WTC11 (cell line): ENCODE results near the gene TBRG4.

Experiments
- ETV6 ChIP-seq: sonication (generic); formaldehyde crosslinking; IDR thresholded peaks from 2 replicates; pipeline ENCODE4 v1.8.1; 2022; ENCODE audit warnings: mild to moderate bottlenecking, missing genetic modification reagents
- NFYB ChIP-seq: sonication (generic); formaldehyde crosslinking; conservative IDR thresholded peaks from 2 replicates; pipeline ENCODE4 v1.8.0; 2022; ENCODE audit warnings: low read depth, missing genetic modification reagents
- ZNF263 ChIP-seq: sonication (generic); formaldehyde crosslinking; IDR thresholded peaks from 2 replicates; pipeline ENCODE4 v1.8.1; 2022; ENCODE audit warnings: low read depth, mild to moderate bottlenecking, moderate library complexity, missing genetic modification reagents
- TF ChIP-seq, protein P1 (sequence below): fragments of 200-600 bp; IDR thresholded peaks from 2 replicates; pipeline ENCODE4 v1.8.0; 2022; ENCODE audit warnings: antibody characterized with exemption
- TF ChIP-seq, protein P2 (sequence below): sonication (generic); formaldehyde crosslinking; IDR thresholded peaks from 2 replicates; pipeline ENCODE4 v1.8.0; 2022; ENCODE audit warnings: missing genetic modification reagents
- TF ChIP-seq, protein P3 (sequence below): sonication (generic); formaldehyde crosslinking; conservative IDR thresholded peaks from 2 replicates; pipeline ENCODE4 v1.8.1; 2022; ENCODE audit warnings: mild to moderate bottlenecking, missing genetic modification reagents
- TF ChIP-seq, protein P4 (sequence below): sonication (generic); formaldehyde crosslinking; IDR thresholded peaks from 2 replicates; pipeline ENCODE4 v1.8.1; 2022; ENCODE audit warnings: low read depth, missing genetic modification reagents, borderline replicate concordance
- TF ChIP-seq, protein P5 (sequence below): sonication (generic); formaldehyde crosslinking; IDR thresholded peaks from 2 replicates; pipeline ENCODE4 v1.8.1; 2022; ENCODE audit warnings: mild to moderate bottlenecking, missing genetic modification reagents, moderate library complexity, borderline replicate concordance
- TF ChIP-seq, protein P6 (sequence below): sonication (generic); formaldehyde crosslinking; IDR thresholded peaks from 2 replicates; pipeline ENCODE4 v1.8.1; 2022; ENCODE audit warnings: mild to moderate bottlenecking, moderate library complexity, missing genetic modification reagents

DNA sequence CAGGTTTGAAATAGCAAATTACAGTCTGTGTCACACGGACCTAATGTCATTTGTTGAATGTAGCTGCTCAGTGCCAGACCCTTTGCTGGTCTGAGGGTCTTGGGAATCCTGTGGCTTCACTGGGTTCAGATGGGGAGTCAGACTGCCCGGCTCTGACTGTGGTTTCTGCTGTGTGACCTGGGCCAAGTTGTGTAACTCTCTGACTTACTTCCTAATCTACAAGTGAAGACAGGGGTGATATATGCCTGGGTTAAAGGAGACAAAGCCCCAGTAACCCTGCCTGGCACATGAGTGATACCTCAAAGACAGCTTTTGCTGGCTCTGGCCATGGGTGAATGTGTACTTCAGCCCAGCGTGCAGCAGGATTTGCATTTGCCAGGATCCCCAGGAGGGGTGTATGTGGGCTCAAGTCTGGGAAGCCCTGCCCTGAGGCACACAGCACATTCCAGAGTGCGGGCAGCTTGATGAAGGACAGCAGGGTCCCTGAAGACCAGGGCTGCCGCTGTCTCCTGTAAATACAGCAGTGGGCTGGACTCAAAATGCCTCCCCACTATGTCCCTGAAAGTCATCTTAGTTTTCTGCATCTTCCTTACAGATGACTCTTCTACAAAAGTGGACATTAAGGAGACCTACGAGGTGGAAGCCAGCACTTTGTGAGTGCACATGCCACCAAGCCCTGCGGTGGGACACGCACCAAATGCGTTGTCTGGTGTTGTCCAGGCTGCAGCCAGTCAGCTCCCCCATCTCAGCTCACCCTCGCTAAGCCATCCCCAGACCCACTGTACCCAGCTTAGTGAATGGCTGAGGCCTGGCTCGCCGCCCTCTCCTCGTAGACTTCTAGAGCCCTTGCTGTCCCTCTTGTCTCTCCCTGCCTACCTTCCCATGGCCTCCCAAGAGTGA lies 39.1 kb downstream of the TBRG4 start:
- TF ChIP-seq ZNF263 (CRISPR knock-in tag) = no peak
- TF ChIP-seq NFYB (CRISPR knock-in tag) = no peak
- TF ChIP-seq, protein P1, sequence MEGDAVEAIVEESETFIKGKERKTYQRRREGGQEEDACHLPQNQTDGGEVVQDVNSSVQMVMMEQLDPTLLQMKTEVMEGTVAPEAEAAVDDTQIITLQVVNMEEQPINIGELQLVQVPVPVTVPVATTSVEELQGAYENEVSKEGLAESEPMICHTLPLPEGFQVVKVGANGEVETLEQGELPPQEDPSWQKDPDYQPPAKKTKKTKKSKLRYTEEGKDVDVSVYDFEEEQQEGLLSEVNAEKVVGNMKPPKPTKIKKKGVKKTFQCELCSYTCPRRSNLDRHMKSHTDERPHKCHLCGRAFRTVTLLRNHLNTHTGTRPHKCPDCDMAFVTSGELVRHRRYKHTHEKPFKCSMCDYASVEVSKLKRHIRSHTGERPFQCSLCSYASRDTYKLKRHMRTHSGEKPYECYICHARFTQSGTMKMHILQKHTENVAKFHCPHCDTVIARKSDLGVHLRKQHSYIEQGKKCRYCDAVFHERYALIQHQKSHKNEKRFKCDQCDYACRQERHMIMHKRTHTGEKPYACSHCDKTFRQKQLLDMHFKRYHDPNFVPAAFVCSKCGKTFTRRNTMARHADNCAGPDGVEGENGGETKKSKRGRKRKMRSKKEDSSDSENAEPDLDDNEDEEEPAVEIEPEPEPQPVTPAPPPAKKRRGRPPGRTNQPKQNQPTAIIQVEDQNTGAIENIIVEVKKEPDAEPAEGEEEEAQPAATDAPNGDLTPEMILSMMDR = no peak
- TF ChIP-seq, protein P2, sequence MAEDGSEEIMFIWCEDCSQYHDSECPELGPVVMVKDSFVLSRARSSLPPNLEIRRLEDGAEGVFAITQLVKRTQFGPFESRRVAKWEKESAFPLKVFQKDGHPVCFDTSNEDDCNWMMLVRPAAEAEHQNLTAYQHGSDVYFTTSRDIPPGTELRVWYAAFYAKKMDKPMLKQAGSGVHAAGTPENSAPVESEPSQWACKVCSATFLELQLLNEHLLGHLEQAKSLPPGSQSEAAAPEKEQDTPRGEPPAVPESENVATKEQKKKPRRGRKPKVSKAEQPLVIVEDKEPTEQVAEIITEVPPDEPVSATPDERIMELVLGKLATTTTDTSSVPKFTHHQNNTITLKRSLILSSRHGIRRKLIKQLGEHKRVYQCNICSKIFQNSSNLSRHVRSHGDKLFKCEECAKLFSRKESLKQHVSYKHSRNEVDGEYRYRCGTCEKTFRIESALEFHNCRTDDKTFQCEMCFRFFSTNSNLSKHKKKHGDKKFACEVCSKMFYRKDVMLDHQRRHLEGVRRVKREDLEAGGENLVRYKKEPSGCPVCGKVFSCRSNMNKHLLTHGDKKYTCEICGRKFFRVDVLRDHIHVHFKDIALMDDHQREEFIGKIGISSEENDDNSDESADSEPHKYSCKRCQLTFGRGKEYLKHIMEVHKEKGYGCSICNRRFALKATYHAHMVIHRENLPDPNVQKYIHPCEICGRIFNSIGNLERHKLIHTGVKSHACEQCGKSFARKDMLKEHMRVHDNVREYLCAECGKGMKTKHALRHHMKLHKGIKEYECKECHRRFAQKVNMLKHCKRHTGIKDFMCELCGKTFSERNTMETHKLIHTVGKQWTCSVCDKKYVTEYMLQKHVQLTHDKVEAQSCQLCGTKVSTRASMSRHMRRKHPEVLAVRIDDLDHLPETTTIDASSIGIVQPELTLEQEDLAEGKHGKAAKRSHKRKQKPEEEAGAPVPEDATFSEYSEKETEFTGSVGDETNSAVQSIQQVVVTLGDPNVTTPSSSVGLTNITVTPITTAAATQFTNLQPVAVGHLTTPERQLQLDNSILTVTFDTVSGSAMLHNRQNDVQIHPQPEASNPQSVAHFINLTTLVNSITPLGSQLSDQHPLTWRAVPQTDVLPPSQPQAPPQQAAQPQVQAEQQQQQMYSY (CRISPR knock-in tag) = no peak
- TF ChIP-seq, protein P3, sequence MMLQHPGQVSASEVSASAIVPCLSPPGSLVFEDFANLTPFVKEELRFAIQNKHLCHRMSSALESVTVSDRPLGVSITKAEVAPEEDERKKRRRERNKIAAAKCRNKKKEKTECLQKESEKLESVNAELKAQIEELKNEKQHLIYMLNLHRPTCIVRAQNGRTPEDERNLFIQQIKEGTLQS = no peak
- TF ChIP-seq, protein P4, sequence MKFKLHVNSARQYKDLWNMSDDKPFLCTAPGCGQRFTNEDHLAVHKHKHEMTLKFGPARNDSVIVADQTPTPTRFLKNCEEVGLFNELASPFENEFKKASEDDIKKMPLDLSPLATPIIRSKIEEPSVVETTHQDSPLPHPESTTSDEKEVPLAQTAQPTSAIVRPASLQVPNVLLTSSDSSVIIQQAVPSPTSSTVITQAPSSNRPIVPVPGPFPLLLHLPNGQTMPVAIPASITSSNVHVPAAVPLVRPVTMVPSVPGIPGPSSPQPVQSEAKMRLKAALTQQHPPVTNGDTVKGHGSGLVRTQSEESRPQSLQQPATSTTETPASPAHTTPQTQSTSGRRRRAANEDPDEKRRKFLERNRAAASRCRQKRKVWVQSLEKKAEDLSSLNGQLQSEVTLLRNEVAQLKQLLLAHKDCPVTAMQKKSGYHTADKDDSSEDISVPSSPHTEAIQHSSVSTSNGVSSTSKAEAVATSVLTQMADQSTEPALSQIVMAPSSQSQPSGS (CRISPR knock-in tag) = no peak
- TF ChIP-seq, protein P5, sequence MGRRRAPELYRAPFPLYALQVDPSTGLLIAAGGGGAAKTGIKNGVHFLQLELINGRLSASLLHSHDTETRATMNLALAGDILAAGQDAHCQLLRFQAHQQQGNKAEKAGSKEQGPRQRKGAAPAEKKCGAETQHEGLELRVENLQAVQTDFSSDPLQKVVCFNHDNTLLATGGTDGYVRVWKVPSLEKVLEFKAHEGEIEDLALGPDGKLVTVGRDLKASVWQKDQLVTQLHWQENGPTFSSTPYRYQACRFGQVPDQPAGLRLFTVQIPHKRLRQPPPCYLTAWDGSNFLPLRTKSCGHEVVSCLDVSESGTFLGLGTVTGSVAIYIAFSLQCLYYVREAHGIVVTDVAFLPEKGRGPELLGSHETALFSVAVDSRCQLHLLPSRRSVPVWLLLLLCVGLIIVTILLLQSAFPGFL (CRISPR knock-in tag) = no peak
- TF ChIP-seq, protein P6, sequence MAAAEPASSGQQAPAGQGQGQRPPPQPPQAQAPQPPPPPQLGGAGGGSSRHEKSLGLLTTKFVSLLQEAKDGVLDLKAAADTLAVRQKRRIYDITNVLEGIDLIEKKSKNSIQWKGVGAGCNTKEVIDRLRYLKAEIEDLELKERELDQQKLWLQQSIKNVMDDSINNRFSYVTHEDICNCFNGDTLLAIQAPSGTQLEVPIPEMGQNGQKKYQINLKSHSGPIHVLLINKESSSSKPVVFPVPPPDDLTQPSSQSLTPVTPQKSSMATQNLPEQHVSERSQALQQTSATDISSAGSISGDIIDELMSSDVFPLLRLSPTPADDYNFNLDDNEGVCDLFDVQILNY = no peak
- TF ChIP-seq ETV6 = no peak
